ENCODE measurements around the gene MBTPS1. TPM values are rescaled to one million over a fixed set of nuclear protein-coding genes. Genes with fewer than 3 reads are reported as not detected.

MBTPS1 gene
- total and polyA plus RNA-seq, 2 donors from 2014 or later: 45.5 to 91.7 TPM

DNA sequence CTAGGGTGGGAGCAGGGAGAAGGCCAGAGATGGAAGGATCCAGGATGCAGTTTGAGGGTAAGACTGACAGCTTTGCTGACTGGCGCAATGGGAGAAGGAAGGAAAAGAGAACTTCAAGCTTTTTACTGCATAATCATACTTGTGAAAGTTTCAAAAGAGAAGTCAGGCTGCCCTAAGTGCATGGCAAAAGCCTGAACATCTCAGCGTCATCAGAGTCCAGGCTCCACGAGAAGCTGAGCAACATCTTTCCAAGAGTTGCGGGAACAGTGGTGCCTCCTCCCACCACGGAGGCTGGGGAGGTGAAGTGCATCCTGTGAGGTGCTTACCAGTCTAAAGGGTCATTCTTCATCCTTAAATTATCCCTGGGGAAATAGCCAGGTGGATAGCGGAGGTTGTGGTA is 47.2 kb downstream of the MBTPS1 start:
- H3K4me3 ChIP-seq (ENCODE audit: low read length in 3 of 3): no peak overlapping the region
- FAIRE-seq: no peak
- H3K4me1 ChIP-seq (ENCODE audit: control insufficient read depth in 2 of 3, insufficient read depth in 2 of 3, low read depth in 1 of 3, low read length in 3 of 3): no peaks in the 10 kb centered on the region
- H3K27me3 ChIP-seq (ENCODE audit: control insufficient read depth, insufficient read depth, low read length): no peaks in the 10 kb centered on the region
- TF ChIP-seq, protein P1, sequence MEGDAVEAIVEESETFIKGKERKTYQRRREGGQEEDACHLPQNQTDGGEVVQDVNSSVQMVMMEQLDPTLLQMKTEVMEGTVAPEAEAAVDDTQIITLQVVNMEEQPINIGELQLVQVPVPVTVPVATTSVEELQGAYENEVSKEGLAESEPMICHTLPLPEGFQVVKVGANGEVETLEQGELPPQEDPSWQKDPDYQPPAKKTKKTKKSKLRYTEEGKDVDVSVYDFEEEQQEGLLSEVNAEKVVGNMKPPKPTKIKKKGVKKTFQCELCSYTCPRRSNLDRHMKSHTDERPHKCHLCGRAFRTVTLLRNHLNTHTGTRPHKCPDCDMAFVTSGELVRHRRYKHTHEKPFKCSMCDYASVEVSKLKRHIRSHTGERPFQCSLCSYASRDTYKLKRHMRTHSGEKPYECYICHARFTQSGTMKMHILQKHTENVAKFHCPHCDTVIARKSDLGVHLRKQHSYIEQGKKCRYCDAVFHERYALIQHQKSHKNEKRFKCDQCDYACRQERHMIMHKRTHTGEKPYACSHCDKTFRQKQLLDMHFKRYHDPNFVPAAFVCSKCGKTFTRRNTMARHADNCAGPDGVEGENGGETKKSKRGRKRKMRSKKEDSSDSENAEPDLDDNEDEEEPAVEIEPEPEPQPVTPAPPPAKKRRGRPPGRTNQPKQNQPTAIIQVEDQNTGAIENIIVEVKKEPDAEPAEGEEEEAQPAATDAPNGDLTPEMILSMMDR (IDR thresholded peaks at IDR 0.05; ENCODE audit: borderline replicate concordance, extremely low read depth, insufficient read depth): no peak
- no peak for DNase-seq
- H3K9ac ChIP-seq (ENCODE audit: low read length in 3 of 3): no peak overlapping the region
- H3K36me3 ChIP-seq (ENCODE audit: control insufficient read depth in 2 of 3, insufficient read depth in 3 of 3, low read length in 3 of 3): peaks cover 5 to 59% (median 53%) of the 10 kb centered on the region in 3 donors
- no peaks in the 10 kb centered on the region for H3K9me3 ChIP-seq (ENCODE audit: control insufficient read depth in 2 of 3, insufficient read depth in 1 of 3, low read length in 3 of 3)
- intact Hi-C loops (cut with DNase I): no loop called here
- no peak overlapping the region for H3K27ac ChIP-seq (ENCODE audit: low read depth in 2 of 2, low read length in 2 of 2)

GRCh38 chr16:84068783-84069462 is 47.8 kb downstream of the MBTPS1 start:
- TF ChIP-seq, protein P1 (IDR thresholded peaks at IDR 0.05; ENCODE audit: borderline replicate concordance, extremely low read depth, insufficient read depth): no peak
- Histone ChIP-seq H3K36me3 (ENCODE audit: control insufficient read depth in 2 of 3, insufficient read depth in 3 of 3, low read length in 3 of 3) (peaks cover 5 to 56% (median 50%) of the 10 kb centered on the region in 3 donors), H3K9me3 (ENCODE audit: control insufficient read depth in 2 of 3, insufficient read depth in 1 of 3, low read length in 3 of 3) (no peaks in the 10 kb centered on the region), H3K4me3 (ENCODE audit: low read length in 3 of 3) (no peak overlapping the region), H3K9ac (ENCODE audit: low read length in 3 of 3) (no peak overlapping the region), H3K27ac (ENCODE audit: low read depth in 2 of 2, low read length in 2 of 2) (no peak overlapping the region), H3K4me1 (ENCODE audit: control insufficient read depth in 2 of 3, insufficient read depth in 2 of 3, low read depth in 1 of 3, low read length in 3 of 3) (no peaks in the 10 kb centered on the region), H3K27me3 (ENCODE audit: control insufficient read depth, insufficient read depth, low read length) (no peaks in the 10 kb centered on the region)
- intact Hi-C loops (cut with DNase I): no loop called here
- no peak for DNase-seq
- no peak for FAIRE-seq

- no peak overlapping the region for H3K9ac ChIP-seq (ENCODE audit: low read length in 3 of 3)
- H3K36me3 ChIP-seq (ENCODE audit: control insufficient read depth in 2 of 3, insufficient read depth in 3 of 3, low read length in 3 of 3): peaks cover 7 to 59% (median 55%) of the 10 kb centered on the region in 3 donors
- no peak for DNase-seq
- H3K4me1 ChIP-seq (ENCODE audit: control insufficient read depth in 2 of 3, insufficient read depth in 2 of 3, low read depth in 1 of 3, low read length in 3 of 3): no peaks in the 10 kb centered on the region
- intact Hi-C loops (cut with DNase I): no loop called here
- H3K27me3 ChIP-seq (ENCODE audit: control insufficient read depth, insufficient read depth, low read length): no peaks in the 10 kb centered on the region
- TF ChIP-seq, protein P1 (IDR thresholded peaks at IDR 0.05; ENCODE audit: borderline replicate concordance, extremely low read depth, insufficient read depth): no peak
- FAIRE-seq: no peak
- H3K9me3 ChIP-seq (ENCODE audit: control insufficient read depth in 2 of 3, insufficient read depth in 1 of 3, low read length in 3 of 3): no peaks in the 10 kb centered on the region
- H3K4me3 ChIP-seq (ENCODE audit: low read length in 3 of 3): no peak overlapping the region
- no peak overlapping the region for H3K27ac ChIP-seq (ENCODE audit: low read depth in 2 of 2, low read length in 2 of 2)
These were observed 48.7 kb downstream of the MBTPS1 start for GRCh38 chr16:84068041-84068440.

Data from kidney (tissue), 14 donors.